WERI-Rb-1 (cell line): ENCODE measurements around the gene ADRA2B.

ENCODE experiments used
- DNase-seq: peaks from one replicate; pipeline ENCODE4 v3.0.0-alpha.2; 2020
- H3K27ac ChIP-seq: fragments of 250-450 bp; sonication (Bioruptor Pico); 2 replicates; pipeline ENCODE4 v1.5.1; 2020; ENCODE audit warnings: mild to moderate bottlenecking, moderate library complexity
- H3K27me3 ChIP-seq: fragments of 250-450 bp; sonication (Bioruptor Pico); 2 replicates; pipeline ENCODE4 v1.5.1; 2021; ENCODE audit warnings: mild to moderate bottlenecking, low read depth, moderate library complexity; ENCODE audit not compliant: insufficient read depth, severe bottlenecking
- H3K36me3 ChIP-seq: fragments of 250-450 bp; sonication (Bioruptor Pico); 2 replicates; pipeline ENCODE4 v1.5.1; 2020; ENCODE audit warnings: mild to moderate bottlenecking, moderate library complexity
- H3K4me3 ChIP-seq: 2 replicates; pipeline ENCODE4 v1.5.1; 2011; ENCODE audit warnings: low read depth, mild to moderate bottlenecking, control low read depth, low read length
- H3K9me3 ChIP-seq: fragments of 250-450 bp; sonication (Bioruptor Pico); 2 replicates; pipeline ENCODE4 v1.5.1; 2021; ENCODE audit warnings: mild to moderate bottlenecking, moderate library complexity; ENCODE audit not compliant: severe bottlenecking
- TF ChIP-seq, protein P1 (sequence below): IDR thresholded peaks from 2 replicates; pipeline ENCODE4 v1.5.1; 2011; ENCODE audit warnings: low read depth, mild to moderate bottlenecking, control low read depth, inconsistent platforms, low read length

Gene ADRA2B

DNA sequence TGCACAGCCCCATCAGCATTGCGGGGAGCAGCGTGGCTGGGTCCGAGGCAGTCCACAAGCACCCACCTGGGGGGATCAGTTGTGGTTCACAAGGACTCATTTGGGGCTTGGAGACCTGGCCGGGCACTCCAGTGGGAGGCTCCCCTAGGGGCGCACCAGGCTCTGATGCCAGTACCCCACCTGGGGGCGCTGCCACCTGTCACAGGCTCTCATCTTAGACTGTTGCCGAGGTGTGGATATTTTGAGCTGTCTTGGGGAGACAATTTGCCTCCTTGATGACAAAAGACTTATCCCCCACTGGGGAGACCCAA, 3.0 kb downstream of the ADRA2B start:
- H3K27ac ChIP-seq, result no peak overlapping the region
- TF ChIP-seq, protein P1, sequence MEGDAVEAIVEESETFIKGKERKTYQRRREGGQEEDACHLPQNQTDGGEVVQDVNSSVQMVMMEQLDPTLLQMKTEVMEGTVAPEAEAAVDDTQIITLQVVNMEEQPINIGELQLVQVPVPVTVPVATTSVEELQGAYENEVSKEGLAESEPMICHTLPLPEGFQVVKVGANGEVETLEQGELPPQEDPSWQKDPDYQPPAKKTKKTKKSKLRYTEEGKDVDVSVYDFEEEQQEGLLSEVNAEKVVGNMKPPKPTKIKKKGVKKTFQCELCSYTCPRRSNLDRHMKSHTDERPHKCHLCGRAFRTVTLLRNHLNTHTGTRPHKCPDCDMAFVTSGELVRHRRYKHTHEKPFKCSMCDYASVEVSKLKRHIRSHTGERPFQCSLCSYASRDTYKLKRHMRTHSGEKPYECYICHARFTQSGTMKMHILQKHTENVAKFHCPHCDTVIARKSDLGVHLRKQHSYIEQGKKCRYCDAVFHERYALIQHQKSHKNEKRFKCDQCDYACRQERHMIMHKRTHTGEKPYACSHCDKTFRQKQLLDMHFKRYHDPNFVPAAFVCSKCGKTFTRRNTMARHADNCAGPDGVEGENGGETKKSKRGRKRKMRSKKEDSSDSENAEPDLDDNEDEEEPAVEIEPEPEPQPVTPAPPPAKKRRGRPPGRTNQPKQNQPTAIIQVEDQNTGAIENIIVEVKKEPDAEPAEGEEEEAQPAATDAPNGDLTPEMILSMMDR, result peak; percentile 48
- no peak for DNase-seq
- H3K4me3 ChIP-seq, result no peak overlapping the region
- no peaks in the 10 kb centered on the region for H3K9me3 ChIP-seq
- peaks cover 6% of the 10 kb centered on the region for H3K27me3 ChIP-seq
- H3K36me3 ChIP-seq, result no peaks in the 10 kb centered on the region

DNA sequence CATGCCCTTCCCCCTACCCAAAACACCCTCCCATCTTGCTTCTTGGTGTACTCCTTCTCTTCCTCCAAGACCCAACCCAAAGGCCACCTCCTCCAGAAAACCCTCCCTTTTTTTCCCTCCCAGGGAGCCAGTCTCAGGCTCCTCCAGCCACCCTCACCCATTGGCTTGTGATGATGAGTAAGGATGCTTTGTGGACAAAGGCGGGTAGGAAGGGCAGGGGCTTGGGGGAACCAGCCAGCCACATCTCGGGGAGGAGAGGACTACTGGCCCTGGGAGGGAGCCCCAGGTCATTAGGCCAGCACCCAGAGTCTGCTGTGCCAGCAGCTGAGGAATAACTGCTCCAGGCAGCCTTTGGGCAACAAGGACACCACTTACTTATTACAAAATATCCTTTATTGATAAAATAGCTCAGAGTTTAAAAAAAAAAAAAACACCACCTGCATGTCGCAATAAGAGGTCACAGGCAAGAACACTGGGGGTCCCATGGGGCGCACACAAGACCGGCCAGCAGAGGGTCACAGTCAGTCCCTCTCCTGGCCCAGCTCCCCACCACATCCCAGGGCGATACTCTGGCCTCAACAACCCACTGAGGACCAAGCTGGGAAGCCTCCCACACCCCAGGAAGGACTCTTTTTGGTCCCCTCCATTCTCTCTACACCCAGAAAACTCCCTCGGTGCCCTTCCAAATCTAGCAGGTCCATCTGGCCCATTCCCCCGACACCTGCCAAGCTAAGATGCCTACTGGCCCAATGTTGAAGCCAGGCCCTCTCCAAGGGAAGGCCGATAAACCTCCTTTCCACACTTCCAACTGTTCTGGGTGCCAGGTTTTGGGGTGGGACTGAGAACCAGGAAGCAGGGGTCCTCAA, 3.6 kb downstream of the ADRA2B start:
- no peak overlapping the region for H3K27ac ChIP-seq
- no peak for DNase-seq
- TF ChIP-seq, protein P1, result no peak
- H3K4me3 ChIP-seq, result no peak overlapping the region
- no peaks in the 10 kb centered on the region for H3K36me3 ChIP-seq
- H3K9me3 ChIP-seq, result no peaks in the 10 kb centered on the region
- peaks cover 5% of the 10 kb centered on the region for H3K27me3 ChIP-seq

DNA sequence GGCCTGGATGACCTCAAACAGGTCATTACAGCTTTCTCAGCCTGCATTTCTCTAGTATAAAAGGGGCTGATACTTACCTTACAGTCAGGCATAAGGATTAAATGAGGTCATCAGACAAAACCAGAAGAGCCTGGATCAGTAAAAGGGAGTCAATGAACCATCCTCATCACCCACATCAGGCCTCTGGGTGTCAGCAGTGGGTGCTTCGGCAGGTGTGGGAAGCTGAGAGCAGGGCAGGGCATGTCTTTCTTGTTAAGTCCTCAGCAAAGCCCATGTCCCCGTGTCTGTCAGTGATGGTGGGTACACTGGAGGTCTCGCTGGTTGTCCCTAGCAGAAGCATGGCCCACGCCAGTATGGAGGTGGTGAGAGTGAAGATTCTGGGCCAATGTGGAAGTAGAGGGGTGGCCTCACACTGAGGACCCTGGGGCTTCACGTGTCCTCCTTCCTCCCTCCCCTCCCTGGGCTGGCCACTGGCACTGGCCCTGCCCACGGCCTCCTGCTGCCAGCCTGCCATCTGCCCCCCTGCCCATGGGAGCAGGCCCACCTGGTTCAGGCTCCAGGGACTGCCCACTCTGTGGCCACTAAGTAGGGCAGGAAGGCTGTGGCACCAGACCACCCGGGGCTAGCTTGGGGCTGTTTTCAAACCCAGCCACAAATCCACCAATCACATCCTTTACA, 4.4 kb downstream of the ADRA2B start:
- no peak for DNase-seq
- no peaks in the 10 kb centered on the region for H3K36me3 ChIP-seq
- no peaks in the 10 kb centered on the region for H3K27me3 ChIP-seq
- TF ChIP-seq, protein P1, result no peak
- H3K9me3 ChIP-seq, result no peaks in the 10 kb centered on the region
- no peak overlapping the region for H3K27ac ChIP-seq
- no peak overlapping the region for H3K4me3 ChIP-seq

DNA sequence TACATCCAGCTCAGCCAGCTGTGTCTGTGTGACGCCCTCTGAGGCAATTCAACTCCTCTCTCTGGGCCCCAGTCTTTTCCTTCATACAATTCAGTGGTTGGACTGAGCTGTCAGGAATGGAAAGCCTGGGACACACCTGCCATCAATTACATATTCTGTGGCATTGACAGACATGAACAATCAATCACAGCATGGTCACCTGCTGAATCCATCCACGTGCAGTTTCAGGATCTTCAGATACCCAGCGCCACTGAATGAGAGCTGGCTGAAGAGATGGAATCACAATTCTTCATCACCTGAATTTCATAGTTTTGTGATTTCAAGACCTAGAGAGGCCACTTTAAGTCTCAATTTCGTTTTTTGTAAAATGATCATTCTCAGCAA, 5.1 kb downstream of the ADRA2B start:
- H3K27me3 ChIP-seq, result no peaks in the 10 kb centered on the region
- no peak overlapping the region for H3K27ac ChIP-seq
- H3K36me3 ChIP-seq, result no peaks in the 10 kb centered on the region
- DNase-seq, result peak; percentile 2
- H3K9me3 ChIP-seq, result no peaks in the 10 kb centered on the region
- no peak overlapping the region for H3K4me3 ChIP-seq
- TF ChIP-seq, protein P1, result no peak

DNA sequence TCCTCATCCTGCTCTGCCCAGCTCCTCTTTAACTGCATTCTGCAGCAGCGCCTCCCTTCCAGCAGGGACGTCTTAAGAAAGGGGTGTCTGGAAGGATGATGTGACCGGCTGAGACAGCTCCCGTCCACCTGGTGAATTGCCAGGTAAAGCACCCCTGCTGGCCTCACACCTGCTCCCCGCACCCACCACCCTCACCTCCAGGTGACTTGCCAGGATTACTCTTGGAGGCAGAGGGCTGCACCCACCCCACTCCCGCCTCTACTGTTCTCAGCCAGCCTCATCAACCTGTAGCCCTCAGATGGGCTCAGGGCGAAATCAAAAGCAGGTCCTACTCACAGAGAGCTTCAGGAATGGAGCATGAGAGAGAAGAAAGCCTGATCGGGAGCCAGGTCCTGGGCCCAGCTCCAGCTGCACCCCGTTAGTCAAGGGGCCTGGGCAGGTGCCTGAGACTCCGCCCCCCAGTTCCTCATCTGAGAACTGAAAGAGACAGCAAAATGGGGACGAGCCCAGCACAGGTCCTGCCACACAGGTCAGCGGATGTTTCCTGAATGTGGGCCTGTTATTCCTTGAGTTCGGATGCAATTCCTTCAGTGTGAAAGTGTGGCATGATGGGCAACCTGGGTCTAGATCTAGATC, 5.6 kb downstream of the ADRA2B start:
- TF ChIP-seq, protein P1, result no peak
- Histone ChIP-seq H3K27ac (no peak overlapping the region), H3K36me3 (no peaks in the 10 kb centered on the region), H3K9me3 (no peaks in the 10 kb centered on the region), H3K27me3 (no peaks in the 10 kb centered on the region), H3K4me3 (no peak overlapping the region)
- peak; percentile 6 for DNase-seq
